GM19043 (cell line): Measurements from ENCODE around the gene KLHL30.

Source experiments
- ATAC-seq: cut with Tn5 transposase; IDR thresholded peaks from one replicate; pipeline ENCODE4 v1.9.1; 2021; ENCODE audit warnings: low read depth; ENCODE audit not compliant: unreplicated experiment

KLHL30 gene

GRCh38 chr2:238117199-238118154 lies 21.0 kb upstream of the KLHL30 start:
- no peak for ATAC-seq

GRCh38 chr2:238119756-238120462 lies 18.6 kb upstream of the KLHL30 start:
- no peak for ATAC-seq

GRCh38 chr2:238120463-238121298 lies 17.8 kb upstream of the KLHL30 start:
- no peak for ATAC-seq

- no peak for ATAC-seq
Measured at GRCh38 chr2:238121511-238122286, 16.8 kb upstream of the KLHL30 start.

- no peak for ATAC-seq
Measured at GRCh38 chr2:238122287-238123217, 15.9 kb upstream of the KLHL30 start.

GRCh38 chr2:238123218-238123971 lies 15.1 kb upstream of the KLHL30 start:
- ATAC-seq, result no peak

- no peak for ATAC-seq
Measured at GRCh38 chr2:238123991-238124470, 14.4 kb upstream of the KLHL30 start.

GRCh38 chr2:238124488-238125126 lies 13.9 kb upstream of the KLHL30 start:
- ATAC-seq, result no peak

GRCh38 chr2:238125127-238125885 lies 13.2 kb upstream of the KLHL30 start:
- no peak for ATAC-seq

- no peak for ATAC-seq
Measured at GRCh38 chr2:238126338-238126737, 12.1 kb upstream of the KLHL30 start.

- ATAC-seq, result no peak
Measured at GRCh38 chr2:238126775-238127164, 11.7 kb upstream of the KLHL30 start.

- no peak for ATAC-seq
Measured at GRCh38 chr2:238127165-238128060, 11.1 kb upstream of the KLHL30 start.

- no peak for ATAC-seq
Measured at GRCh38 chr2:238128061-238128440, 10.4 kb upstream of the KLHL30 start.

GRCh38 chr2:238128534-238129001 lies 9.9 kb upstream of the KLHL30 start:
- ATAC-seq, result no peak

GRCh38 chr2:238129166-238130010 lies 9.1 kb upstream of the KLHL30 start:
- no peak for ATAC-seq
